Ectodermal cell (in vitro differentiated cells): ENCODE results near the gene RAD51B.
"Not testable (repeated sequence)": the region's sequence is repeated elsewhere in the genome, so short reads cannot be mapped to it uniquely, and the experiment has no call there.

Experiments used
- H3K27ac ChIP-seq: 2 replicates; pipeline ENCODE4 v1.7.0; 2013; ENCODE audit warnings: mild to moderate bottlenecking, low read depth, low read length; ENCODE audit not compliant: insufficient read depth, poor library complexity, severe bottlenecking
- H3K27me3 ChIP-seq: 2 replicates; pipeline ENCODE4 v1.7.0; 2013; ENCODE audit warnings: mild to moderate bottlenecking, low read length; ENCODE audit not compliant: insufficient read depth, control insufficient read depth, poor library complexity, severe bottlenecking
- H3K36me3 ChIP-seq: one replicate; pipeline ENCODE4 v1.7.0; 2013; ENCODE audit warnings: low read length; ENCODE audit not compliant: control insufficient read depth, insufficient read depth
- H3K4me1 ChIP-seq: one replicate; pipeline ENCODE4 v1.7.0; 2013; ENCODE audit warnings: low read length; ENCODE audit not compliant: control insufficient read depth, insufficient read depth
- H3K4me3 ChIP-seq: 2 replicates; pipeline ENCODE4 v1.7.0; 2013; ENCODE audit warnings: low read depth, low read length, control low read depth; ENCODE audit not compliant: insufficient read depth
- H3K9me3 ChIP-seq: 2 replicates; pipeline ENCODE4 v1.7.0; 2013; ENCODE audit warnings: mild to moderate bottlenecking, low read length, moderate library complexity; ENCODE audit not compliant: control insufficient read depth
- WGBS, 2 experiments: methylation state at CpG; one replicate each; pipeline ENCODE4 v1.1.7; 2013; ENCODE audit warnings: missing lambda C conversion rate in 2 of 2; 5-methylcytosine and 5-hydroxymethylcytosine counted together

RAD51B gene

GRCh38 chr14:68693926-68694325 lies 874.3 kb downstream of the RAD51B start:
- Histone ChIP-seq H3K36me3 (no peaks in the 10 kb centered on the region), H3K27me3 (no peaks in the 10 kb centered on the region), H3K9me3 (no peaks in the 10 kb centered on the region), H3K4me3 (no peak overlapping the region), H3K4me1 (peaks cover 33% of the 10 kb centered on the region), H3K27ac (no peak overlapping the region)
- 87 to 93% methylated on average over 2 of the region's 2 CpGs for WGBS, 2 experiments

- no peak overlapping the region for H3K4me3 ChIP-seq
- H3K27me3 ChIP-seq: no peaks in the 10 kb centered on the region
- WGBS, 2 experiments: 92 to 94% methylated on average over 7 of the region's 7 CpGs
- no peaks in the 10 kb centered on the region for H3K36me3 ChIP-seq
- H3K27ac ChIP-seq: no peak overlapping the region
- peaks cover 26% of the 10 kb centered on the region for H3K4me1 ChIP-seq
- no peaks in the 10 kb centered on the region for H3K9me3 ChIP-seq
Measured at GRCh38 chr14:68694516-68695235, 875.1 kb downstream of the RAD51B start.

GRCh38 chr14:68695326-68695768 lies 875.8 kb downstream of the RAD51B start:
- no peak overlapping the region for H3K4me3 ChIP-seq
- peaks cover 19% of the 10 kb centered on the region for H3K4me1 ChIP-seq
- H3K36me3 ChIP-seq: no peaks in the 10 kb centered on the region
- H3K27me3 ChIP-seq: no peaks in the 10 kb centered on the region
- 94 to 97% methylated on average over 7 of the region's 7 CpGs for WGBS, 2 experiments
- H3K27ac ChIP-seq: no peak overlapping the region
- no peaks in the 10 kb centered on the region for H3K9me3 ChIP-seq

- peaks cover 14% of the 10 kb centered on the region for H3K4me1 ChIP-seq
Measured at GRCh38 chr14:68695856-68696255, 876.3 kb downstream of the RAD51B start.

GRCh38 chr14:68696266-68696665 lies 876.7 kb downstream of the RAD51B start:
- H3K4me1 ChIP-seq: peaks cover 10% of the 10 kb centered on the region
- no peak overlapping the region for H3K27ac ChIP-seq
- H3K9me3 ChIP-seq: no peaks in the 10 kb centered on the region
- no peak overlapping the region for H3K4me3 ChIP-seq
- H3K36me3 ChIP-seq: no peaks in the 10 kb centered on the region
- 98 to 99% methylated on average over 3 of the region's 3 CpGs for WGBS, 2 experiments
- no peaks in the 10 kb centered on the region for H3K27me3 ChIP-seq

More at GRCh38 chr14:68695856-68696255, 876.3 kb downstream of the RAD51B start:
- 80 to 84% methylated on average over 2 of the region's 2 CpGs for WGBS, 2 experiments
- Histone ChIP-seq H3K36me3 (no peaks in the 10 kb centered on the region), H3K27me3 (no peaks in the 10 kb centered on the region), H3K27ac (no peak overlapping the region), H3K9me3 (no peaks in the 10 kb centered on the region), H3K4me3 (no peak overlapping the region)

- no peaks in the 10 kb centered on the region for H3K27me3 ChIP-seq
- WGBS, 2 experiments: 91 to 95% methylated on average over 5 of the region's 6 CpGs
- no peak overlapping the region for H3K4me3 ChIP-seq
- H3K36me3 ChIP-seq: no peaks in the 10 kb centered on the region
- H3K27ac ChIP-seq: no peak overlapping the region
- H3K4me1 ChIP-seq: peaks cover 4% of the 10 kb centered on the region
- H3K9me3 ChIP-seq: no peaks in the 10 kb centered on the region
Measured at GRCh38 chr14:68696721-68697495, 877.3 kb downstream of the RAD51B start.

GRCh38 chr14:68698773-68699172 lies 879.2 kb downstream of the RAD51B start:
- 93 to 96% methylated on average over 14 of the region's 14 CpGs for WGBS, 2 experiments

GRCh38 chr14:68701001-68701741 lies 881.6 kb downstream of the RAD51B start:
- Histone ChIP-seq H3K9me3 (no peaks in the 10 kb centered on the region), H3K36me3 (no peaks in the 10 kb centered on the region), H3K27me3 (no peaks in the 10 kb centered on the region), H3K4me3 (no peak overlapping the region), H3K27ac (no peak overlapping the region), H3K4me1 (no peaks in the 10 kb centered on the region)
- WGBS, 2 experiments: 97 to 98% methylated on average over 5 of the region's 6 CpGs

More at GRCh38 chr14:68698773-68699172, 879.2 kb downstream of the RAD51B start:
- H3K9me3 ChIP-seq, H3K27ac ChIP-seq, H3K4me3 ChIP-seq, H3K27me3 ChIP-seq, H3K4me1 ChIP-seq, H3K36me3 ChIP-seq: not testable (repeated sequence)

GRCh38 chr14:68702135-68702534 lies 882.6 kb downstream of the RAD51B start:
- no peak overlapping the region for H3K27ac ChIP-seq
- no peaks in the 10 kb centered on the region for H3K9me3 ChIP-seq
- WGBS, 2 experiments: 89 to 92% methylated on average over 4 of the region's 4 CpGs
- H3K4me3 ChIP-seq: no peak overlapping the region
- no peaks in the 10 kb centered on the region for H3K4me1 ChIP-seq
- H3K27me3 ChIP-seq: no peaks in the 10 kb centered on the region
- H3K36me3 ChIP-seq: no peaks in the 10 kb centered on the region

- Histone ChIP-seq H3K4me1 (no peaks in the 10 kb centered on the region), H3K9me3 (no peaks in the 10 kb centered on the region), H3K36me3 (no peaks in the 10 kb centered on the region), H3K27me3 (no peaks in the 10 kb centered on the region), H3K27ac (no peak overlapping the region), H3K4me3 (no peak overlapping the region)
- WGBS, 2 experiments: 93 to 97% methylated on average over 3 of the region's 3 CpGs
Measured at GRCh38 chr14:68702578-68702977, 883.0 kb downstream of the RAD51B start.
